B cell (primary cell): ENCODE results near the gene ANKRD29.

Experiments
- CTCF ChIP-seq: fragments of 200-600 bp; IDR thresholded peaks from one replicate; pipeline ENCODE4 v1.8.0; 2022; ENCODE audit warnings: antibody characterized with exemption, mild to moderate bottlenecking
- EZH2 ChIP-seq: IDR thresholded peaks from 2 replicates; pipeline ENCODE4 v1.6.1; 2012; ENCODE audit warnings: borderline replicate concordance, low read depth, mild to moderate bottlenecking, moderate library complexity, low read length; ENCODE audit not compliant: insufficient read depth, poor library complexity, severe bottlenecking

- TF ChIP-seq CTCF, result no peak
- TF ChIP-seq EZH2, result no peak
Measured at GRCh38 chr18:23629444-23629946, 33.2 kb downstream of the ANKRD29 start.
